A549 treated with DMSO at 1 μM for 4 hours (cell line): ENCODE results near the gene CNGA1. TPM values are rescaled to one million over a fixed set of nuclear protein-coding genes. Genes with fewer than 3 reads are reported as not detected.

Experiments
- total RNA-seq: library from RNA; stranded (reverse); fragments of 200-300 nt; extraction: Qiagen RNA extraction; gene quantifications from 5 replicates; pipeline ENCODE4 v1.2.3, GENCODE V29; 2022; ENCODE audit warnings: low read depth

CNGA1 gene
- 0.15 TPM in 1 of 5 replicates, not detected in the others for total RNA-seq

DNA sequence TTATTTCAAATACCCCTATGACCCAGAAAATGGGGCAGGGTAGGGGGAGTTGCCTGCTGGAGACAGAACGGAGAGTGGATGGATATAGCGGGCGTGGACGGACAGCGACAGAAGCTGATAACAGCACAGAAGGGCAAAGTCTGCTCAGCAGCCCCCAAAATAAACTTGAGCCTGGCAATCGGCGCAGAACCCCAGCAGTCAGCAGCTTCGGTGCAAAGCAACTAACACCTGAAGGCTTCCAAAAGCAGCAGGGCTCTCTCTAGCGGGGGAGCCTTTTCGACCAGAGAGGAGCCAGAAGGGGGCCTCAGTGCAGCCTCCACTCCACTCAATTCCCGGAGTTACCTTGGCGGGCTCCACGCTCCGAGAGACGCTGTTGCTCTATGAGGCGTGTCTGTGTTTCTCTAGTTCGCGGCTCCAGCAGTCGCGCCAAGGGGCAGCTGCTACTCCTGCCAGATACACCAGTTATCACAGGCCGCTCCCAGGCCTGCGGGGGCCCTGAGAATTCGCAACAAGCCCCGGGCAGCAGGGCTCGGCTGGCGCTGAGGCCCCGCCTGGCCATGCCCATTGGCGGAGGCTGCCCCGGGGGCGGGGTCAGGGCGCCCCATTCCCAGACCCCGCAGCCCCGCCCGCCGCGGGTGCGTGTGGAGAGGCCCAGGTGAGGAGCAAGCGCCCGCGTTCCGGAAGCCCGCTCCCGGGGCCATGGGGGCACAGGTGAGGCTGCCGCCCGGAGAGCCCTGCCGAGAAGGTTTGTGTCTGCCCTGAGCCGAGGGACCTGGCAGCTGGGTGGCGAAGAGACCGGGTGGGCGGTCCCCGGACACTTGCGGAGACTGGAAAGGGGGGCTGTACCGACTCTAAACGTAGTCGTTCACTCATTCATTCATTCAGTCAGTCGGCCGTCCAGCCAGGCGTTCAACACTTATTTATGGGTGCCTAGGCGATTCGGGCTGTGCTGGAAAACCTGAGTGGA, at the start of gene CNGA1, which contains the start of gene NIPAL1:
CNGA1 (minus strand) TSS at position 541 of the 967 bp plus-strand sequence. CDS start 63,992 bp downstream, outside the sequence.
NIPAL1 (plus strand) TSS at position 632 of the 967 bp plus-strand sequence; CDS start at position 700, 68 bp downstream.

GRCh38 chr4:47914220-47914925, 102.1 kb downstream of the CNGA1 start, which contains the start of gene NFXL1:
Gene NFXL1 (minus strand): TSS chr4:47914583. CDS start chr4:47914203, 380 bp downstream.

Other genes starting within 250 kb of the CNGA1 start
- not detected in 5 replicates for gene CORIN, start 178.6 kb downstream of the CNGA1 start, total RNA-seq
- gene NFXL1, start 102.1 kb downstream of the CNGA1 start, total RNA-seq: 6.3 to 8.2 TPM (median 6.5 TPM) in 5 replicates
- gene NIPAL1, start 91 bp upstream of the CNGA1 start, total RNA-seq: 0.93 to 1.2 TPM (median 0.95 TPM) in 5 replicates
- 0.11 to 0.28 TPM (median 0.25 TPM) in 5 replicates for gene TXK, start 117.6 kb upstream of the CNGA1 start, total RNA-seq